H1 (cell line): ENCODE results near the gene DHX36. TPM values are rescaled to one million over a fixed set of nuclear protein-coding genes. Genes with fewer than 3 reads are reported as not detected.

Experiments
- PHF8 ChIP-seq: fragments of 200-600 bp; sonication (generic); conservative IDR thresholded peaks from 2 replicates; pipeline ENCODE4 v1.7.1; 2012; ENCODE audit warnings: low read depth, mild to moderate bottlenecking, inconsistent platforms, low read length, moderate library complexity
- polyA plus RNA-seq, 7 experiments: library from polyadenylated mRNA; depleted of rRNA in 3 of 7; stranded (reverse) in 5 of 7; unstranded in 2 of 7; fragments of >200 nt in 5 of 7; fragments of 200-250 nt in 2 of 7; gene quantifications; 1 replicate in 5 of 7; 2 replicates in 1 of 7; 4 replicates in 1 of 7; pipeline versions ENCODE4 v1.2.1 to v1.2.3, GENCODE V29; 2011 to 2013; ENCODE audit warnings: missing spikeins in 2 of 7, mixed read lengths in 2 of 7
- total RNA-seq: library from RNA; stranded (reverse); fragmentation: NEBNext Ultra II Directional; extraction: Animal tissue kit (Norgen Biotek cat#: 25700); gene quantifications from 2 replicates; pipeline ENCODE4 v1.2.1, GENCODE V29; 2021

DHX36 gene
- total and polyA plus RNA-seq, 2 of the 8 experiments (the other 6 are each of a cell fraction or from before 2014, with no cell fraction given): 44.9 to 131 TPM

DNA sequence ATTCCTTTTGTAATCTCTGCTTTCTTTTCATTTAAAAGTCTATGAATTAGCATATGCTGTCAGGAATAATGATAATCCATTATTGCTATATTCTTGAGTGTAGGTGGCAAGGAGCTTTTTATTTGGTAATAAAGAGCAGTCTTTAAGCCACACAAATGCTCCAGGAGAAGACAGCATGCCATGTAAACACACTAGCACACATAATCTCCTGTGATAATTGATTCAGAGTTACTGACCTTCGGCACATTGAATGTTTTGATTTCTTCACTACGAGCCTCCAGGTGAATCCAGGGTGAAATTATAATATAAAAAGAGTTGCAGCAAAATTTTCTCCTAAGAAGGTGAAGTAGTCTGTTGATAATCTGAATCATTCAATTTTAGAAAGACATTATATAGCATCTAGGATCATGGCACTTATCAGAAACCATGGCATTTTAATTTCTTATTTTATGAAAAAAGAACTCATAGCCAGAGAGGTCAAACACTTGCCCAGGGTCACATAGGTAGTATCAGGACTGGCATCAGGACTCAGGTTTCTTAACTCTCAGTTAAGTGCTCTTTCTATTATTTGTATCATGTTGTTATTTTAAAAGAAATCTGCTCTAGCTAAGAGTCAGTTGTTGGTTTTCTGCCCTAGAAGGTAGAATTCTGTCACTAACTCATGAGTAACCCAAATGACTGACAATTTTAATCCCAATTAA is 21.3 kb upstream of the DHX36 start (continued):
- TF ChIP-seq PHF8: no peak
